ENCODE results near the gene NLRC3. TPM values are rescaled to one million over a fixed set of nuclear protein-coding genes. Genes with fewer than 3 reads are reported as not detected.

NLRC3 gene
- total RNA-seq, 3 donors from 2014 or later (not counting 1 experiment from before 2014, with no cell fraction given): 98.8 to 145 (median 133) TPM

DNA sequence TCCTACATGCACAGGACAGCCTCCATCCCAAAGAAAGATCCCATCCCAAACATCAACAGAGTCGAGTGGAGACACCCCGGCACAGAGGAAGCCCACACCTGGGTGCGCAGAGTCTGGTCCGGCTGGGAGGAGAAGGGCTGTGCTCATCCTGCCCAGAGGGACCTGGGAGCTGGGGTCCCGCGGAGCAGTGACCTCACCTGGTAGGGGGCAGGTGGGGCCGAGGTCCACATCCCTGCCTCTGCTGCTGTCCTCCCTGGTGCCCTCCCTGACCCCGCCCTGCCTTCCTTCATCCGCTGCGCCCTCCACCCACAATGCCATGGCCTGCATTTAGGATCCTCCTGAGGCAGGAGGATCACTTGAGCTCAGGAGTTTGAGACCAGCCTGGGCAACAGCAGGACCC, 84.8 kb downstream of the NLRC3 start:
- Histone ChIP-seq H3K9me3 (ENCODE audit: control insufficient read depth, insufficient read depth, low read length) (no peaks in the 10 kb centered on the region), H3K4me1 (ENCODE audit: control insufficient read depth, insufficient read depth, low read length) (no peaks in the 10 kb centered on the region), H3K36me3 (ENCODE audit: control insufficient read depth, insufficient read depth, low read length) (no peaks in the 10 kb centered on the region), H3K27me3 (ENCODE audit: control insufficient read depth, insufficient read depth, low read length) (no peaks in the 10 kb centered on the region), H3K4me3 (ENCODE audit: low read length) (no peak overlapping the region), H3K27ac (ENCODE audit: low read length) (no peak overlapping the region)
- no peaks in the 10 kb centered on the region for H3K36me3 Mint-ChIP-seq
- intact Hi-C loops (cut with micrococcal nuclease): no loop called here
- H3K4me1 Mint-ChIP-seq: no peaks in the 10 kb centered on the region
- no peak for ATAC-seq
- H3K4me3 Mint-ChIP-seq: no peak overlapping the region
- H3K9me3 Mint-ChIP-seq: no peaks in the 10 kb centered on the region
- TF ChIP-seq, protein P1, sequence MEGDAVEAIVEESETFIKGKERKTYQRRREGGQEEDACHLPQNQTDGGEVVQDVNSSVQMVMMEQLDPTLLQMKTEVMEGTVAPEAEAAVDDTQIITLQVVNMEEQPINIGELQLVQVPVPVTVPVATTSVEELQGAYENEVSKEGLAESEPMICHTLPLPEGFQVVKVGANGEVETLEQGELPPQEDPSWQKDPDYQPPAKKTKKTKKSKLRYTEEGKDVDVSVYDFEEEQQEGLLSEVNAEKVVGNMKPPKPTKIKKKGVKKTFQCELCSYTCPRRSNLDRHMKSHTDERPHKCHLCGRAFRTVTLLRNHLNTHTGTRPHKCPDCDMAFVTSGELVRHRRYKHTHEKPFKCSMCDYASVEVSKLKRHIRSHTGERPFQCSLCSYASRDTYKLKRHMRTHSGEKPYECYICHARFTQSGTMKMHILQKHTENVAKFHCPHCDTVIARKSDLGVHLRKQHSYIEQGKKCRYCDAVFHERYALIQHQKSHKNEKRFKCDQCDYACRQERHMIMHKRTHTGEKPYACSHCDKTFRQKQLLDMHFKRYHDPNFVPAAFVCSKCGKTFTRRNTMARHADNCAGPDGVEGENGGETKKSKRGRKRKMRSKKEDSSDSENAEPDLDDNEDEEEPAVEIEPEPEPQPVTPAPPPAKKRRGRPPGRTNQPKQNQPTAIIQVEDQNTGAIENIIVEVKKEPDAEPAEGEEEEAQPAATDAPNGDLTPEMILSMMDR (IDR thresholded peaks at IDR 0.05): no peak
- DNase-seq: no peak
- WGBS (ENCODE audit: insufficient coverage): 93% methylated on average over 10 of the region's 10 CpGs
- no peak overlapping the region for H3K27ac Mint-ChIP-seq
- no peaks in the 10 kb centered on the region for H3K27me3 Mint-ChIP-seq (ENCODE audit: low read depth in 2 of 2)

DNA sequence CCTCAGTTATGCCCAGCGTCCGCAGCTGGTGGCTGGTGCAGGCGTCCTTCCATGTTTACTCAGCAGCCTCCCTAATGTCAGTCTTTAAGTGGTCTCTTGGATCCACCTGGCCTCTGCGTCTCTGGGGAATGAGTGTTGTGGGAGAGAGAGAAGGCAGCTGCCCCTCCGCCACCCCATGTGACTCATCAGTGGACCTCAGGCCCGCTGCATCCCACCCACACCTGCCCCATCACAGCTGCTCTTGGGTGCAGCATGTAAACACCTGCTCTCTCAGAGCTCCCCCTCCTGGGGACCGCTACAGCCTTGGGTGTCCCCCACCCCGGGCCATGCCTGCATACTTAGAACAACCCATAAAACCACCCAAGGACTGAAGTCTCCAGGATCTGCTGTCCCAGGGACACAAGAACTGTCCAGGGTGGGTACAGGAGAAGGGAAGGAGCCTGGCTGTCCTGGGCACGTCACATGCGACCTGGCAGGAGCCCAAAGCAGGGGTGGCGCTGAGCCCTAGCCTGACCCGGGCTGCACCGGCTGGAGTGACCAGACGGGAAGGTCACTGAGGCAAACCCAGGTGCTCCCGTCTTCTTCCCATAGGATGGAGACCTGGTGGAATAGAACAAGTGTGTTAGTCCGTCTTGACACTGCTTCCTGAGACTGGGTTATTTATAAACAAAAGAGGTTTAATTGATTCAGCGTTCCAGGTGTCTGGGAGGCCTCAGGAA, 86.1 kb downstream of the NLRC3 start:
- H3K27ac ChIP-seq (ENCODE audit: low read length): no peak overlapping the region
- H3K27ac Mint-ChIP-seq: no peak overlapping the region
- WGBS (ENCODE audit: insufficient coverage): 75% methylated on average over 16 of the region's 17 CpGs
- TF ChIP-seq, protein P1 (IDR thresholded peaks at IDR 0.05): no peak
- H3K36me3 Mint-ChIP-seq: no peaks in the 10 kb centered on the region
- no peaks in the 10 kb centered on the region for H3K4me1 ChIP-seq (ENCODE audit: control insufficient read depth, insufficient read depth, low read length)
- H3K9me3 Mint-ChIP-seq: no peaks in the 10 kb centered on the region
- H3K4me3 ChIP-seq (ENCODE audit: low read length): no peak overlapping the region
- H3K4me1 Mint-ChIP-seq: no peaks in the 10 kb centered on the region
- ATAC-seq (no peak), DNase-seq (no peak)
- no peak overlapping the region for H3K4me3 Mint-ChIP-seq
- no peaks in the 10 kb centered on the region for H3K27me3 ChIP-seq (ENCODE audit: control insufficient read depth, insufficient read depth, low read length)
- H3K27me3 Mint-ChIP-seq (ENCODE audit: low read depth in 2 of 2): no peaks in the 10 kb centered on the region
- intact Hi-C loops (cut with micrococcal nuclease): no loop called here
- H3K9me3 ChIP-seq (ENCODE audit: control insufficient read depth, insufficient read depth, low read length): no peaks in the 10 kb centered on the region
- H3K36me3 ChIP-seq (ENCODE audit: control insufficient read depth, insufficient read depth, low read length): peaks cover 7% of the 10 kb centered on the region

Other genes starting within 250 kb of the NLRC3 start
- not detected for gene OR2C1, start 221.5 kb downstream of the NLRC3 start, total RNA-seq
- gene ZSCAN32, start 176.4 kb downstream of the NLRC3 start, total RNA-seq: 10 to 100 TPM in 2 of 3 donors, 1 to 10 TPM in 1; 7.5 to 14.2 (median 14.1) TPM
- 1 to 10 TPM; 3.5 to 9.0 (median 7.5) TPM for gene ZNF174, start 176.2 kb downstream of the NLRC3 start, total RNA-seq
- 1 to 10 TPM; 1.8 to 3.5 (median 2.8) TPM for gene ZNF597, start 133.9 kb downstream of the NLRC3 start, total RNA-seq
- gene NAA60, start 133.7 kb downstream of the NLRC3 start, total RNA-seq: 10 to 100 TPM; 45.1 to 69.0 (median 58.9) TPM
- gene C16orf90, start 81.9 kb downstream of the NLRC3 start, total RNA-seq: not detected
- 1 to 10 TPM; 4.0 to 6.2 (median 4.7) TPM for gene CLUAP1, start 76.4 kb downstream of the NLRC3 start, total RNA-seq
- gene SLX4, start 34.2 kb upstream of the NLRC3 start, total RNA-seq: 10 to 100 TPM; 13.5 to 18.6 (median 15.5) TPM
- 10 to 100 TPM; 29.9 to 47.8 (median 34.9) TPM for gene DNASE1, start 77.3 kb upstream of the NLRC3 start, total RNA-seq
- gene TRAP1, start 140.1 kb upstream of the NLRC3 start, total RNA-seq: 10 to 100 TPM; 33.7 to 56.7 (median 54.6) TPM

Data from natural killer cell (primary cell).